GM19467 (cell line): ENCODE data around the gene PRB4.
"Not testable (repeated sequence)": the region's sequence is repeated elsewhere in the genome, so short reads cannot be mapped to it uniquely, and the experiment has no call there.

Source experiments
- ATAC-seq: cut with Tn5 transposase; IDR thresholded peaks from one replicate; pipeline ENCODE4 v1.9.1; 2021; ENCODE audit warnings: mild to moderate bottlenecking, moderate library complexity; ENCODE audit not compliant: unreplicated experiment

The PRB4 gene

GRCh38 chr12:11310336-11310735 is at the start of gene PRB4:
Gene PRB4 (minus strand): TSS chr12:11310436. CDS start chr12:11310398, 38 bp downstream.
- ATAC-seq: no peak

- ATAC-seq: not testable (repeated sequence)
These were observed 41.5 kb upstream of the PRB4 start for GRCh38 chr12:11351736-11352135.

- ATAC-seq: no peak
These were observed 38.2 kb upstream of the PRB4 start for GRCh38 chr12:11348439-11348838.

DNA sequence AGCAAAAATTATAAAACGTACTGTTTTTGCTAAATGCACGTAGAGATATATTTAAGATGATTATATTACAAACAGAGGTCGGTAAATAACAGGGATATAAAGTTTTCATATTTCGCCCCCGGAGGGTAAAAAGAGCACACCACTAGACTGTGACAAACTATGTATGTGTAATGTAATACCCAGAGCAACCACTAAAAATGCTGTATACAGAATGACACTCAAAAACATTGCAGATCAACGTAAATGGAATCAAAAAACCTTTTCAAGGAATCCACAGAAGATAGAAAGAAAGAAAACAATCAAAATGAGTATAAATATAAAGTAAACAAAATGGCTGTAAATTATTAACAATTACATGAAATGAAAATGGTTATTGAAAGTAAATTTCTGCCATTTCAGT is 37.6 kb upstream of the PRB4 start:
- ATAC-seq: no peak

DNA sequence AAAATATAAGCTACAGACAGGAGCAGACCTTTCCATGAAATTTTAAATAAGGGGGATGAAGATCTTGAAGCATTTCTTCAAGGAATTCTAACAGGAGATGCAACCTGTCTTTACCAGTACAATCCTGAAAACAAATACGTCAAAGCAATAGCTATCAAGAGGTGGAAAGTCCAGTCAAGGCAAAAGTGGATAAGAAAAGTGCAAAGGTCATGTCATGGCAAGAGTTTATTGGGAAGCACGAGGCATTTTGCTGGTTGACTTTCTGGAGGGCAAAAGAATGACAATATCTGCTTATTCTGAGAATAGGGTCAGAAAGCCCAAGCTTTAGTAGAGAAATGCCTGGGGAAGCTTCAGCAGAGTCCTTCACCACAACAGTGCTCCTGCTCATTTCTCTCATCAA is 34.3 kb upstream of the PRB4 start:
- ATAC-seq: no peak

DNA sequence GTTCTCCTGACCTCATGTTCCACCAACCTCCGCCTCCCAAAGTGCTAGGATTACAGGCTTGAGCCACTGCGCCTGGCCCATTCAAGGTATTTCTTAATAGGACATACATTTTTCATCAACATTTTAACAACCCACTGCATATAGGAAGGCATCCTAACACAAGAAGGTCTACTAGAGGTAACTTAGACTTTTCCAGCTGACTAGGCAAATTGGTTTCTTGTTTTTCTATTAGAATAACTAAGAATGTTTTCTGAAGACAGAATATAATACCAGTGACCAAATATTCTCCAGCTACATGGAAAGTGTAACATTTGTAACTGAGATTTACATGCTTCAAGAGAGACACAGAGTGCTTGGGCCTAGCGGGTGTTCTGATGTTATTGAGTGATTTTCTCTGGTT is 14.2 kb upstream of the PRB4 start:
- ATAC-seq: no peak

GRCh38 chr12:11321980-11322379 is 11.7 kb upstream of the PRB4 start:
- no peak for ATAC-seq

DNA sequence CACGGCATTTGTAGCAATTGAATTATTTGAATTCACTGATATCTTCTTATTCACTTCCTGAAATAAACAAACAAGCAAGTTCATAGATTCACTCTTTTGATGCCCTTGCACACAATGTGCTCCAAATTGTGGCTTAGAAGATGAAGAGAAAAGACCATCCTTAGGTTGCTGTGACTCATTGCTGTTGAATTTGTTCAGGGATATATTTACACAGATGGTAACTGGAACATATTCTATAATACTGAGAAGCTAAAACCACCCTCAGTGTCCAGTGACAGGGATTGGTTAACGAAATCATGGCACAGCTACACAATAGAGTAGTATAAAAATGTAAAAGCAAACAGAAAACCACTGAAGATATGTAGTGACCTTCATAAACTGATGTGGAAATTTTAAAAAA is 3.1 kb downstream of the PRB4 start:
- no peak for ATAC-seq

DNA sequence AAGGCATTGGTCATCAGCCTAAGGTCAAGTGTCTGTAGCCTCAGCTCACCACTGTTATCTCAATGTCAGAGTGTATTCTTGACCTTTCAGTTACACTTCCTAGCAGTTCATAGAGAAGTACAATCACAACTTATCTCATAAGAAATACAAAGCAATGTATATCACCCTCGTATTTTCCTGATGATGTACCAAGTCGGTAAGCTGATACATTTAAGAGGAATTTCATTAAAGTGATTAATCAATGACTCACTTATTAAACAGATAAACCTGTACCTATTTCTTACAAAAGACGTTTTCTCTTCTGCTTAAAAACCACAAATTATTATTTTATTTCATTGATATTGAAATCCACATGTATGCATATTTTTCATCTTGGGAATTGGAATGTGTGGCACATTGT is 36.8 kb downstream of the PRB4 start:
- ATAC-seq: no peak

DNA sequence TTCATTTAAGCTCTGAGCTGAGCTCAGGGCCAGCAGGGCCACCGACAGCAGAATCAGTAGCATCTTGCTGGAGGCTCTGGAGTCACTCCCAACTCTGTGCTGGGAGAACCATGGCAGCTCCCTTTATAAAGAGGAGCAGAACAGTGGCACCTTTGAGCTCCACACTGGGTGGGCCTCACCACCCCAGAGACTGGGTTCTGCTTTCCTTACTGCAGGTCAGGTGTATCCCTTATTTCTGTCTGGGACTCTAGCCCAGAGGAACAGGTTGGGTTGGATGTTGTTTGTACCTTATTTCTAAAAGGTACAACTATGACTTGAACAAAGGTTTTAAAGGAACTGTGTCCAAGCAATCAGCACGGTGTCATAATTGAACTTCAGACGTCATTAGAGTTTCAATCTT is 40.6 kb downstream of the PRB4 start, which contains the start of gene PRB3:
Gene PRB3, minus strand, starts transcription at position 101 of the 400 bp plus-strand sequence. Its CDS starts 38 bp downstream, at position 63.
- ATAC-seq: no peak

GRCh38 chr12:11264501-11264900 is 45.7 kb downstream of the PRB4 start:
- ATAC-seq: no peak
